Nephron progenitor cell (in vitro differentiated cells): ENCODE results near the gene CACNA1B.

Experiments used
- DNase-seq: peaks from one replicate; pipeline ENCODE4 v3.0.0; 2021
- H3K27ac Mint-ChIP-seq: 2 replicates; pipeline ENCODE4 v1.8.0; 2021; ENCODE audit warnings: mild to moderate bottlenecking, moderate library complexity, mixed read lengths
- H3K27me3 Mint-ChIP-seq: 2 replicates; pipeline ENCODE4 v1.8.0; 2021; ENCODE audit warnings: mild to moderate bottlenecking, low read depth, mixed read lengths; ENCODE audit not compliant: poor library complexity
- H3K36me3 Mint-ChIP-seq: 2 replicates; pipeline ENCODE4 v1.8.0; 2021; ENCODE audit warnings: low read depth, mixed read lengths
- H3K4me1 Mint-ChIP-seq: 2 replicates; pipeline ENCODE4 v1.8.0; 2021; ENCODE audit warnings: mixed read lengths
- H3K4me3 Mint-ChIP-seq: 2 replicates; pipeline ENCODE4 v1.8.0; 2021; ENCODE audit warnings: mild to moderate bottlenecking, moderate library complexity, mixed read lengths
- H3K9me3 Mint-ChIP-seq: 2 replicates; pipeline ENCODE4 v1.8.0; 2021; ENCODE audit warnings: mild to moderate bottlenecking, moderate library complexity, mixed read lengths
- CTCF ChIP-seq: fragments of 200-600 bp; sonication (generic); IDR thresholded peaks from 2 replicates; pipeline ENCODE4 v1.5.0; 2021; ENCODE audit warnings: antibody characterized with exemption

The CACNA1B gene

GRCh38 chr9:138057726-138058125 lies 180.1 kb downstream of the CACNA1B start:
- Mint-ChIP-seq H3K9me3 (no peaks in the 10 kb centered on the region), H3K4me1 (peaks cover 4% of the 10 kb centered on the region), H3K27me3 (peaks cover 4% of the 10 kb centered on the region), H3K27ac (no peak overlapping the region), H3K36me3 (no peaks in the 10 kb centered on the region), H3K4me3 (no peak overlapping the region)
- DNase-seq = no peak
- no peak for TF ChIP-seq CTCF

- no peak for TF ChIP-seq CTCF
- Mint-ChIP-seq H3K9me3 (no peaks in the 10 kb centered on the region), H3K4me3 (no peak overlapping the region), H3K4me1 (peaks cover 4% of the 10 kb centered on the region), H3K27me3 (peaks cover under 1% of the 10 kb centered on the region), H3K36me3 (no peaks in the 10 kb centered on the region), H3K27ac (no peak overlapping the region)
- no peak for DNase-seq
These were observed 180.6 kb downstream of the CACNA1B start for GRCh38 chr9:138058181-138058580.

GRCh38 chr9:138059196-138059595 lies 181.6 kb downstream of the CACNA1B start:
- H3K4me1 Mint-ChIP-seq = peaks cover 4% of the 10 kb centered on the region

GRCh38 chr9:138060365-138060764 lies 182.8 kb downstream of the CACNA1B start:
- no peak overlapping the region for H3K4me3 Mint-ChIP-seq
- no peaks in the 10 kb centered on the region for H3K4me1 Mint-ChIP-seq
- no peak for DNase-seq
- H3K27me3 Mint-ChIP-seq = peaks cover 3% of the 10 kb centered on the region
- no peak overlapping the region for H3K27ac Mint-ChIP-seq
- TF ChIP-seq CTCF = no peak
- H3K9me3 Mint-ChIP-seq = no peaks in the 10 kb centered on the region
- H3K36me3 Mint-ChIP-seq = no peaks in the 10 kb centered on the region

More at GRCh38 chr9:138059196-138059595, 181.6 kb downstream of the CACNA1B start:
- H3K36me3 Mint-ChIP-seq = no peaks in the 10 kb centered on the region
- H3K27me3 Mint-ChIP-seq = no peaks in the 10 kb centered on the region
- no peak overlapping the region for H3K27ac Mint-ChIP-seq
- H3K9me3 Mint-ChIP-seq = no peaks in the 10 kb centered on the region
- no peak overlapping the region for H3K4me3 Mint-ChIP-seq
- DNase-seq = no peak
- TF ChIP-seq CTCF = no peak

GRCh38 chr9:138060881-138061280 lies 183.3 kb downstream of the CACNA1B start:
- no peak for TF ChIP-seq CTCF
- H3K36me3 Mint-ChIP-seq = no peaks in the 10 kb centered on the region
- no peaks in the 10 kb centered on the region for H3K9me3 Mint-ChIP-seq
- no peak overlapping the region for H3K27ac Mint-ChIP-seq
- no peak overlapping the region for H3K4me3 Mint-ChIP-seq
- H3K27me3 Mint-ChIP-seq = peaks cover 3% of the 10 kb centered on the region
- no peak for DNase-seq
- no peaks in the 10 kb centered on the region for H3K4me1 Mint-ChIP-seq

GRCh38 chr9:138061631-138062030 lies 184.0 kb downstream of the CACNA1B start:
- no peak for TF ChIP-seq CTCF
- no peaks in the 10 kb centered on the region for H3K36me3 Mint-ChIP-seq
- no peak for DNase-seq
- no peaks in the 10 kb centered on the region for H3K4me1 Mint-ChIP-seq
- no peaks in the 10 kb centered on the region for H3K9me3 Mint-ChIP-seq
- H3K27me3 Mint-ChIP-seq = peaks cover 3% of the 10 kb centered on the region
- no peak overlapping the region for H3K4me3 Mint-ChIP-seq
- H3K27ac Mint-ChIP-seq = no peak overlapping the region
